Esophagus squamous epithelium (tissue), 5 donors: ENCODE measurements around the gene MXD3. TPM values are rescaled to one million over a fixed set of nuclear protein-coding genes. Genes with fewer than 3 reads are reported as not detected.

Experiments used
- DNase-seq: peaks from one replicate; lab custom pipeline; 2025; lab: John Stamatoyannopoulos, UW
- H3K27ac ChIP-seq, 4 donors: fragments of 200-600 bp; sonication (generic); one replicate each; pipeline ENCODE4 v1.5.1; 2016 to 2019; ENCODE audit warnings: mild to moderate bottlenecking in 1 of 4
- H3K27me3 ChIP-seq, 4 donors: fragments of 200-600 bp; sonication (generic); 1 replicate in 3 of 4; 2 replicates in 1 of 4; pipeline versions ENCODE4 v1.5.1 to v1.6.0; 2017 to 2021; ENCODE audit warnings: antibody characterized with exemption in 1 of 4
- H3K36me3 ChIP-seq, 3 donors: fragments of 200-600 bp; sonication (generic); one replicate each; pipeline ENCODE4 v1.5.1; 2016 to 2019
- H3K4me1 ChIP-seq, 3 donors: fragments of 200-600 bp; sonication (generic); one replicate each; pipeline ENCODE4 v1.5.1; 2017 to 2019
- H3K4me3 ChIP-seq, 4 donors: fragments of 200-600 bp; sonication (generic); 1 replicate in 3 of 4; 2 replicates in 1 of 4; pipeline ENCODE4 v1.5.1; 2016 to 2019; ENCODE audit warnings: mild to moderate bottlenecking in 2 of 4, moderate library complexity in 1 of 4
- H3K9me3 ChIP-seq, 3 donors: fragments of 200-600 bp; sonication (generic); one replicate each; pipeline ENCODE4 v1.5.1; 2016 to 2019
- POLR2A ChIP-seq, 4 donors: fragments of 450-650 bp; IDR thresholded peaks; one replicate each; pipeline ENCODE4 v1.6.1; 2017; ENCODE audit warnings: antibody characterized with exemption in 4 of 4, mild to moderate bottlenecking in 4 of 4, moderate library complexity in 3 of 4
- WGBS, 2 donors: methylation state at CpG; one replicate each; pipeline ENCODE4 v1.1.5; 2018; 5-methylcytosine and 5-hydroxymethylcytosine counted together
- intact Hi-C: fragments of 100-400 bp; cut with DNase I; formaldehyde crosslinking; loops from one replicate; pipeline ENCODE4 v1.15.0; 2022
- total RNA-seq, 4 donors: library from RNA; depleted of rRNA; stranded (reverse); fragments of >200 nt; gene quantifications; one replicate each; pipeline ENCODE4 v1.1.0, GENCODE V29; 2016
- TF ChIP-seq, protein P1 (sequence below), 6 experiments: fragments of 450-650 bp in 4 of 6; fragments of 200-600 bp in 2 of 6; sonication (generic) in 2 of 6; IDR thresholded peaks; one replicate each; pipeline ENCODE4 v1.5.1; 2016 to 2019; ENCODE audit warnings: antibody characterized with exemption in 6 of 6, mild to moderate bottlenecking in 4 of 6, moderate library complexity in 4 of 6
- donor health status: DM: yes; HTN: yes; CAD: no.

The MXD3 gene
- total RNA-seq, 4 donors from 2014 or later, result 7.4 to 15.3 (median 9.5) TPM

DNA sequence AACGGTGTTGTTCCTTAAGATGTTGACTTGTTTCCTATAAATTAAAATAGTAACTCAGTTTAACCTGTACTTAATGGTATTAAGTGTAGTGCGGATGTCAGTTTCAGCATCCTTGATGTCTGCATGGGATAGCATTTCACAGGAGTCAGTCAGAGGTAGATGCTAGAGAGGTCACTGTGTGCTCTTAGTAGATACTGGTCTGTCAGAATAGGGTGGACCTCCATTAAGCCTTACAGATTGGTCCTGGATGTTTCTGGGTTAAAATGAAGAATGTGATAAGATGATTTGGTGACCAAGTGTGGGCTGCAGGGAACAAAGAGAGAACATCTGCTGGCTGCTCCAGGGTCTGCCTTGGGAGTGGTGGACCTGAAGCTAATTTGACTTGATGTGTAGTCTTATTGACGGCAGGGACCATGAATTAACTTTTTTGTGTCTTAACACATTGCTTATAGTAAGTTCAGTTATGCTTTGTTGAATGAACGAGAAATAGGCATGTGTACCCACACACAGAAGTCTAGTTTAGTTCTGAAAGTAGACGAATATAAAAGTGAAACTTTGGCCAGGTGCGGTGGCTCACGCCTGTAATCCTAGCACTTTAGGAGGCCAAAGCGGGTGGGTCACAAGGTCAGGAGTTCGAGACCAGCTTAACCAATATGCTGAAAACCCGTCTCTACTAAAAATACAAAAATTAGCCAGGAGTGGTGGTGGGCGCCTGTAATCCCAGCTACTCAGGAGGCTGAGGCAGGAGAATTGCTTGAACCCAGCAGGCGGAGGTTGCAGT, 20.7 kb downstream of the MXD3 start:
- Histone ChIP-seq H3K9me3 (no peaks in the 10 kb centered on the region), H3K4me3 (no peak overlapping the region), H3K4me1 (peaks cover 0 to 7% (median 2%) of the 10 kb centered on the region in 3 donors), H3K36me3 (peaks cover 33 to 99% (median 42%) of the 10 kb centered on the region in 3 donors), H3K27me3 (no peaks in the 10 kb centered on the region), H3K27ac (no peak overlapping the region)
- TF ChIP-seq, protein P1, sequence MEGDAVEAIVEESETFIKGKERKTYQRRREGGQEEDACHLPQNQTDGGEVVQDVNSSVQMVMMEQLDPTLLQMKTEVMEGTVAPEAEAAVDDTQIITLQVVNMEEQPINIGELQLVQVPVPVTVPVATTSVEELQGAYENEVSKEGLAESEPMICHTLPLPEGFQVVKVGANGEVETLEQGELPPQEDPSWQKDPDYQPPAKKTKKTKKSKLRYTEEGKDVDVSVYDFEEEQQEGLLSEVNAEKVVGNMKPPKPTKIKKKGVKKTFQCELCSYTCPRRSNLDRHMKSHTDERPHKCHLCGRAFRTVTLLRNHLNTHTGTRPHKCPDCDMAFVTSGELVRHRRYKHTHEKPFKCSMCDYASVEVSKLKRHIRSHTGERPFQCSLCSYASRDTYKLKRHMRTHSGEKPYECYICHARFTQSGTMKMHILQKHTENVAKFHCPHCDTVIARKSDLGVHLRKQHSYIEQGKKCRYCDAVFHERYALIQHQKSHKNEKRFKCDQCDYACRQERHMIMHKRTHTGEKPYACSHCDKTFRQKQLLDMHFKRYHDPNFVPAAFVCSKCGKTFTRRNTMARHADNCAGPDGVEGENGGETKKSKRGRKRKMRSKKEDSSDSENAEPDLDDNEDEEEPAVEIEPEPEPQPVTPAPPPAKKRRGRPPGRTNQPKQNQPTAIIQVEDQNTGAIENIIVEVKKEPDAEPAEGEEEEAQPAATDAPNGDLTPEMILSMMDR (IDR thresholded peaks at IDR 0.05), result no peak
- no peak for TF ChIP-seq POLR2A (IDR thresholded peaks at IDR 0.05)
- WGBS, 2 donors, result 92 to 94% methylated on average over 12 of the region's 12 CpGs
- no peak for DNase-seq
- intact Hi-C loops, result no loop called here

DNA sequence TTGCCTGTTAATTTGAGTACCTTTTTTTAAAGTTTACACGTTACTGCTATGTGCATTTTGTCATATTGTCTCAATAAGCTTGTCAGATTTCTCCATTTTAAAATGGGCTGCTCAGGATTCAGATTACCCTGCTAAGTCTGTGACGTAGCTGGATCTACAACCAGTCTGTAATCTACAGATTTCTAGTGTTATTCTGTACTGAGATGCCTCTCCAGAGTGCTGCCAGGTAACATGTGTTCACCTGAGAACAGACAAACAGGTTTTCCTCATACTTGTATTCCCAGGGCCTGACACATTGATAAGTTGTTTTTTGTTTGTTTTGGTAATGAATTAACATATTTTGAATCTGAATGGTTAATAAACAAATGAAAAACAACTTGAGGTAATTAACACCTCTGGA, 23.5 kb downstream of the MXD3 start:
- no peak overlapping the region for H3K4me3 ChIP-seq
- no peaks in the 10 kb centered on the region for H3K27me3 ChIP-seq
- no peaks in the 10 kb centered on the region for H3K4me1 ChIP-seq
- H3K27ac ChIP-seq, result no peak overlapping the region
- intact Hi-C loops, result no loop called here
- H3K9me3 ChIP-seq, result no peaks in the 10 kb centered on the region
- H3K36me3 ChIP-seq, result peaks cover 22 to 99% (median 40%) of the 10 kb centered on the region in 3 donors
- WGBS, 2 donors, result 86 to 90% methylated on average over 2 of the region's 2 CpGs
- TF ChIP-seq, protein P1 (IDR thresholded peaks at IDR 0.05), result no peak
- TF ChIP-seq POLR2A (IDR thresholded peaks at IDR 0.05), result no peak
- DNase-seq, result no peak

DNA sequence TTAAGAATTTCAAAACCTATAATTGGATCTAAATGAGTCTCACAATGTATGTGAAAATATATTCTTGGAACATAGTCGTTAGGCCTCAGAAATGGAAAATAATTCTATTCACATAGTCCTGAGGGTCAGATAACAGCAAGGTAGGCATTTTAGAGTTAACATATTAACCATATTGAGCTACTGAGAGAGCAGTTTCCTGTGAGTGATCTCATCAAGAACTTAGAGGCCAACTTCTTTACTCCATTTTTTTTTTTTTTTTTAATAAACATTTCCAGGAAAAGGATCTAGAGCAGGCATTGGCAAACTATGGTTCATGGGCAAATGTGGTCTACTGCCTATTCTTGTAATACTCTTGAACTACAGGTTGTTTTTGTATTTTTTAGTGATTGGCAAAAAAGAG, 34.8 kb downstream of the MXD3 start:
- no peak for DNase-seq
- H3K27me3 ChIP-seq, result no peaks in the 10 kb centered on the region
- intact Hi-C loops, result no loop called here
- H3K36me3 ChIP-seq, result peaks cover 5 to 100% (median 39%) of the 10 kb centered on the region in 3 donors
- no peak overlapping the region for H3K27ac ChIP-seq
- H3K4me1 ChIP-seq, result no peaks in the 10 kb centered on the region
- WGBS, 2 donors, result 33 to 41% methylated on average over 1 of the region's 1 CpG
- no peak for TF ChIP-seq POLR2A (IDR thresholded peaks at IDR 0.05)
- TF ChIP-seq, protein P1 (IDR thresholded peaks at IDR 0.05), result no peak
- no peak overlapping the region for H3K4me3 ChIP-seq
- no peaks in the 10 kb centered on the region for H3K9me3 ChIP-seq

DNA sequence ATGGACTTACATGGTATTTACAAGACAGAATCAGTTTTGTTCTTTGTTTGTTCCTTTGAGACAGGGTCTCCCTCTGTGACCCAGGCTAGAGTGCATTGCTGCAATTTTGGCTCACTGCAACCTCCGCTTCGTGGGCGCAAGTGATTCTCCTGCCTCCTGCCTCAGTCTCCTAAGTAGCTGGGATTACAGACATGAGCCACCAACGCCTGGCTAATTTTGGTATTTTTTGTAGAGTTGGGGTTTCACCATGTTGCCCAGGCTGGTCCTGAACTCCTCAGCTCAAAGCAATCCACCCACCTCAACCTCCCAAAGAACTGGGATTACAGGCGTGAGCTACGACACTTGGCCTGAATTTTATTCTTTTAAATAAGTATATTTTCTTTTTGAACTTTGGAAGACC, 35.8 kb downstream of the MXD3 start:
- Histone ChIP-seq H3K36me3 (peaks cover 4 to 100% (median 38%) of the 10 kb centered on the region in 3 donors), H3K27ac (no peak overlapping the region), H3K4me3 (no peak overlapping the region), H3K27me3 (no peaks in the 10 kb centered on the region), H3K4me1 (no peaks in the 10 kb centered on the region), H3K9me3 (no peaks in the 10 kb centered on the region)
- 88 to 93% methylated on average over 6 of the region's 6 CpGs for WGBS, 2 donors
- TF ChIP-seq POLR2A (IDR thresholded peaks at IDR 0.05), result no peak
- TF ChIP-seq, protein P1 (IDR thresholded peaks at IDR 0.05), result no peak
- no peak for DNase-seq
- intact Hi-C loops, result no loop called here

DNA sequence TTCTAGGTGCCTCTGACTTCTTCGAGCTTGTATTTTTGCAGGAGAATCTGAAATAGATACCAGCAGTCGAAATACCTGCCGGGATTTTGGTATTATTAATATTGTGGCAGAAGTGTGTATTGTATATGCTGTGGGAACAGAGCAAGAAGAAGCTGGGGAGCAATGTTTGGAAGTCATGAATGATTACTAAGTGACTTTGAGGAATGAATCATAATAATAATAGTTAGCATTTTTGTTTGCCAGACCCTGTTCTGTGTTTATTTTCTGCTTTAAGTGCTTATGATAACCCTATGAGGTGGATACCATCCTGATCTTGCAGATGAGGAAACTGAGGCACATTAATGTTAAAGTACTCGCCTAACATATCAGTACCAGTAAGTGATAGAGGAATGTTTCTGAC, 40.6 kb downstream of the MXD3 start:
- Histone ChIP-seq H3K36me3 (peaks cover 7 to 100% (median 15%) of the 10 kb centered on the region in 3 donors), H3K4me1 (peaks cover 0 to 14% (median 0%) of the 10 kb centered on the region in 3 donors), H3K9me3 (no peaks in the 10 kb centered on the region), H3K27ac (no peak overlapping the region), H3K27me3 (no peaks in the 10 kb centered on the region), H3K4me3 (no peak overlapping the region)
- intact Hi-C loops, result no loop called here
- DNase-seq, result no peak
- TF ChIP-seq, protein P1 (IDR thresholded peaks at IDR 0.05), result no peak
- TF ChIP-seq POLR2A (IDR thresholded peaks at IDR 0.05), result no peak
- WGBS, 2 donors, result 83 to 84% methylated on average over 4 of the region's 4 CpGs
